HG03135 (cell line): ENCODE measurements around the gene MAP2K2.

ENCODE experiments used
- ATAC-seq: cut with Tn5 transposase; IDR thresholded peaks from one replicate; pipeline ENCODE4 v1.9.1; 2021; ENCODE audit warnings: mild to moderate bottlenecking, moderate library complexity; ENCODE audit not compliant: unreplicated experiment

Gene MAP2K2

GRCh38 chr19:4062419-4063368, 61.2 kb downstream of the MAP2K2 start:
- ATAC-seq, result no peak

DNA sequence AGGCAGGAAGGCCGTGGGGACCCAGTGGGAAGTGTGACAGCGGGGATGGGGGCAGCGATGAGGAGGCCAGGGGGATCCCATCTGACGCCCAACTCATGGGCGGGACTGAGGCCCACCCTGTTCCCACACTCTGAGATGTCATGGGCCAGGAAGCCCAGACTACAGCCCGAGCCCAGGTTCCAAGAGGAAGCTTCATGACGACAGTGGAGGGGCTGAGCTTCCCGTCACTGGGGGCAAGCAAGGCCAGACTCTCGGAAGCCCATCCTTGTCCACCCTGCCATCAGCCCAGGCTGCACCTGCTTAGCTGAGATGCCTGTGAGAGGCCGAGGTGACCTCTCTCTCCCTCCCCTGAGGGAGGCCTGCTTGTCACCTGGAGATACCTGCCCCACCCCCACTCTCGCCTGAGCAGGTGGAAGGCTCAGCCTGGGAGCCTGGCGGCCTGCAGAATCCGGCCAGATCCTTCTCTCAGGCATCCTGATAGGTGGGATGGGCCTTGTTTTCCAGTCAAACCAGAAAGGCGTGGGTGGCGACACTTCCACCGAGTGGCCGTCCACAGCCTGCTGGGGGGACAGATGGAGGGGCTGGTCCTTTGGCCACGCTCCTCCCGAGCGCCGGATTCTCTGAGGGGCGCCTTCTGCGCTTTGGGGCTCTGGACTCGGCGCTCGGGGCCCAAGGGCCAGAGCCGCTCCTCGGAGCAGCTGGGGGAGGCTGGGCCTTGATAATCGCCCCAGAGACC, 62.1 kb downstream of the MAP2K2 start:
- ATAC-seq, result no peak

DNA sequence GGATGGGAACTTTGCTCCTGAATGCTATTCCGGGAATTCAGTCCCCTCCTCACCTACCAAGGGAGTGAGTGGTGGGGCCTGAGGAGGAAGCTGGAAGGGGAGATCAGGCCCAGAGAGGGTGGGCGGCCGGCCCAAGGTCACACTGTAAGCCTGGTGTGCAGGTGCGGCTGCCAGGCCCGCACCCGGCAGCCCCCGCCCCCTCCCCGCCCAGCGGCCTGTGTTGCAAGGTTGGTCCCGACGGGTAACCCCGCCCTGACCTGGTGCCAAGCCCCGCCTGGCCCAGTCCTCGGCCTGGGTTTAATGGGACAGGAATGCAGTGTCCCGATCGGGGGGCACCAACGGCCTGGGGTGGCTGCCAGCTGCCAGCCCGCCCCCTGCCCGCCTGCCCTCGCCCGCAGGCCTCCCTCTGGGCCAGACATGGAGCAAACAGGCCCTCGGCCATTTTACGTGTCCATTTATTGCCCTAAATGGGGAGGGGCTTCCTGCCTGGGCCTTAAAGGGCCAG, 62.7 kb downstream of the MAP2K2 start:
- no peak for ATAC-seq

GRCh38 chr19:4060621-4061177, 63.2 kb downstream of the MAP2K2 start:
- no peak for ATAC-seq

DNA sequence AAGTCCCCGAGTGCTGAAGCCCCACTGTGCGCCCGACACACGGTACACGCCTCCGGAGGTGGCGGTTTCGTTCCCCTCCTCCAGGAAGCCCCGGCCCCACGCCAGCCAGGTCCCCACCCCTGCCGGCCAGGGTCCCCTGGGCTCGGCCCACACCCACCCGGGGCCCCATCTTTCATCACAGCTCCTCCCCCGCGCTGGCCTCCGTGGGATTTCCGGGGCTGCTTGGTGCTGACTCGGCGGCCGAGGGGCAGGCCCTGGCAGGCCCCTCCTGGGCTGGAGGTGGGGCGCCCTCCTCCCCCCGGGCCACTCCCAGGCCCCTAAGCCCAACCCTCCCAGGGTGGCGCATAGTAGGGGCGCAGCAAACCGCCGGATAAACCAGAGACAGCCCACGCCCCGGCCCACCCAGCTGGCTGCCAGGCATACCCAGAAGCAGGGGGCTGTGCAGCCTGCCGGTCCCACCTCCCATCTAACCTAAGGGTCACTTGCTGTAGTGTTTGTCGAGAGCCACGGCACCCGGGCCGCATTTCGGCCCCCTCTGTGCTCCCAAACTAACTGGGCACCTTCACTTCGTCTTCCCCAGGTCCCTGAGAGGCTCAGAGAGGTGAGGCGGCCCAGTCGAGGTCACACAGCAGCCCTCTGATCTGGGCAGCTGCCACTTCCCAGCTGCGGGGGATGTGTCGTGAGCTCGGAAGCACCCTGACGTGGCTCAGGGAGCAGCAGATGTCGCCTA, 63.9 kb downstream of the MAP2K2 start:
- no peak for ATAC-seq

- no peak for ATAC-seq
Observed at GRCh38 chr19:4059453-4059871, 64.5 kb downstream of the MAP2K2 start.

DNA sequence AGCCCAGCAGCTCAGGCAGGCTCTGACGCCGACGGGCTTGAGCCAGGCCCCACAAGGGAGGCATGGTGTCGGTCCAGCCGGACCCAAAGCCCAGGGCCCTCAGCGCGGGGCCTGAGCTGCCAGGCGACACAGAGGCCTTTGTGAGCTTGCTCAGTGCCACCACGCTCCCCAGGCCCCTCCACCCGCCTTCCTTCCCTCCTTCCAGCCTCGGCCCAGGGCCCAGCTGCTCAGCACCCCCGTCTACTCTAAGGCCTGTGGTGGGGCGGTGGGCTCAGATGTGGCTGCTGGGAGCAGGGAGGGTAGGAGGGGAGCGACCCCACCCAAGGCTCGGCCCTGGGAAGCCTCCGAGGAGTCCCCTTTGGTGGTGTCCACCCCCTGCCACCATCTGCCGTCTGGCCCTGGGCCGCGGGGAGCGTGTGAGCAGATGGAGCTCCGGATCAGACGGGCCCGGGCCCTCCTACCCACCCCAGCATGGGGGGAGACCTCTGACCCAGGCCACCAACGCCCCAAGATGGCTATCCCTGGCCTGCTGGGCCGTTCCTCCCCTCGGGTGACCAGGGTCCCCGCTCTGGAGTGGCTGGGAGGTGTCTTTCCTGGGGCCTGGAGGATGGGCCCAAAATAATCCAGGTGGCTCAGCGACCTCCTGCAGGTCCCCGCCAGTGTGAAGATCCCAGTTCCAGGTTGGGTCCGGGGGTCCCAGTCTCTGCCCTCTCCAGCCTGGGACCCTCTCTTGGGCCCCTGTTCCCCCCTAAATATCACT, 65.0 kb downstream of the MAP2K2 start:
- no peak for ATAC-seq

DNA sequence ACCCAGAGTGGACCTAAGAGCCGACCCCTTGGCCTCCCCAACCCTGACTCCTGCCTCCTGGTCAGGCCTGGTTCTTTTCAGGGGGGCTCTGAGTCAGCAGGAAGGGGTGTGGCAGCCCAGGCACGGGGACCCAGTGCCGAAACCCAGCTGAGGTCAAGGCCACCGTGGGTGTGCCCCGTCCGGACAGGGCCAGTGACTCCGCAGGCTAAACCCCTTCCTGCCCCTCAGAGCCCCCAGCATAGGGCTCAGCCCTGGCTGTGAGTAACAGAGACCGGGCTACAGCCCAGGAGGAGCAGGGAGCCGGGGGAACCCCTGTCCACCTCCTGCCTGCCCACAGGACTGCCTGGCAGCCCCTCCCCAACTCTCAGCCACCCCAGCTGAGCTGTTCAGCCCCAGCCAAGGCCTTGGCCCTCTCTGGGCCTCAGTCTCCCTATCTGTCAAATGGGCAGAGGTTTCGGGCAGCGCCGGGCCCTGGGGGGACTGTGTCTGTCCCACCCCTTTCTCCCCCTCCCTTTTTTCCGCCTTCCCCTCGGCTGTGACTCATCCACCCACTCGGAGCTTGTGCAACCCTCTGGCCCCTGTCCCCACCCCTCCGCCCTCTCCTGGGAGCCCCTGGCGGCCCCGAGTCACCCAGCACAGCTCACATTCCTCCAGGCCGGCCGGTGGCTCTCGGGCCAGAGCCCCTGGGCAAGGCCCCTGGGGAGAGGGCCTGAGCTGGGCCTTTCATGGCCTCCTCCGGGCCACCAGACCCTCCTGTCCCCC, 65.8 kb downstream of the MAP2K2 start:
- ATAC-seq, result no peak

GRCh38 chr19:4055209-4055552, 68.7 kb downstream of the MAP2K2 start:
- ATAC-seq, result no peak

DNA sequence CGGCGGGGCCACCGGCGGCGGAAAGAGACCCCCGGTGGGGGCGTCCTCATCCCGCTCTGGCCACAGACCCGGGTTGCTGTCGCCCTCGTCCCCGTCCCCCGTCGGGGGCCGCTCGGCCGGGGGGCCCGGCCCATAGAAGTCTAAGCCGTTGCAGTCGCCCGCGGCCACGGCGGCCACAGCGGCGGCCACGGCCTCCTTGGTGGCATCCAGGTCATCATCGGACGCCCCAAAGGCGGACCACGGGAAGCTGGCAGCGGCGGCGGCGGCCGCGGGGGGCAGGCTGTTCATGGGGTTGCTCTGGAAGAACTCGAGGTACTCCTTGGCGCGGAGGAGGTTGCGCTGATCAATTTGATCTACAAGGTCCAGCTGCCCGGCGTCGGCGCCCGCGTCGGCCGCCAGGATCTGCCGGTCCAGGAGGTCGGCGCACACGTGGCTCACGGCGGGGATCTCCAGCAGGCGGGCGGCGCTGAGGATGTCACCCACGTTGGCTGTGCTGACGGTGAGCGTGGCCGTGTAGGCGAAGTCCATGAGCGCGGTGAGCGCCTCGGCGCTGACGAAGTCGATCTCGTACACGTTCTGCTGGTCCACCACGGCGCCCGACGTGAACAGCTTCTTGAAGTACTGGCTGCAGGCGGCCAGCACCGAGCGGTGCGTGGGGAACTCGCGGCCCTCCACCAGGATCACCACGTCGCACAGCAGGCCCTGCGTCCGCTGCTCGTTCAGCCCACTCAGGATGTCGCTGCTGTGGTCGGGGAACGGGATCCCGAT, 69.3 kb downstream of the MAP2K2 start:
- ATAC-seq, result no peak

DNA sequence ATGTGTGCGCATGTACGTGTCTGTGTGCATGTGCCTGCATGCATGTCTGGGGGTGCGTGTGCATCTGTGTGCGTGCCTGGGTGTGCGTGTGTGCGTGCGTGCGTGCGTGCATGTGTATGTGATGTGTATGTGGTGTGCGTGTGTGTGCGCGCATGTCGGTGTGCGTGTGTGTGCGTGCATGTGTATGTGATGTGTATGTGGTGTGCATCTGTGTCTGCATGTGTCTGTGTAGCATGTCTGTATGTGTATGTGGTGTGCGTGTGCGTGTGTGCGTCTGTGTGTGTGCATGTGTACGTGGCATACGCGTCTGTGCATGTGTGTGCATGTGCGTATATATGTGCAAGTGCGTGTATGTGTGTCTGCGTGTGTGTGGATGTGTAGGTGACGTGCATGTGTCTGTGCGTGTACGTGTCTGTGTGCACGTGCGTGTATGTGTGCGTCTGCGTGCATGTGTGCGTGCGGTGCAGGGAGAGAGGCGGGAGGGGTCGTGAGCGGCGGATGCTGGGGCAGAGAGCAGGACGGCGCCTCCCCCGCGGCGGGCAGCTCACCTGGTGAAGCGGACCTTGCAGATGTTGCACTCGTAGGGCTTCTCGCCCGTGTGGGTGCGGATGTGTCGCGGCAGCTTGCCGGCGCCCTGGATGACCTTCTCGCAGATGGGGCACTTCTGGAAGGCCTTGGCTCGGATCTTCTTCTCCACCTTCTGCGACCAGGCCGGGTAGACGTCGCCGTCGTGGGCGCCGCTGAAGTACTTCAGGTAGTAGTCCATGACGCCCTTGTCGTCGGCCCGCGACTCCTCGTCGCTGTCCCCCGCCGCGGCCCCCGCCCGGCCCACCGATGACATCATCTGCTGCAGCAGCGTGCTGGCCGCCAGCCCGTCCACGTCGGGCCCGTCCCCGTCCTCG, 70.2 kb downstream of the MAP2K2 start:
- ATAC-seq, result no peak

GRCh38 chr19:4052993-4053422, 70.9 kb downstream of the MAP2K2 start:
- no peak for ATAC-seq

DNA sequence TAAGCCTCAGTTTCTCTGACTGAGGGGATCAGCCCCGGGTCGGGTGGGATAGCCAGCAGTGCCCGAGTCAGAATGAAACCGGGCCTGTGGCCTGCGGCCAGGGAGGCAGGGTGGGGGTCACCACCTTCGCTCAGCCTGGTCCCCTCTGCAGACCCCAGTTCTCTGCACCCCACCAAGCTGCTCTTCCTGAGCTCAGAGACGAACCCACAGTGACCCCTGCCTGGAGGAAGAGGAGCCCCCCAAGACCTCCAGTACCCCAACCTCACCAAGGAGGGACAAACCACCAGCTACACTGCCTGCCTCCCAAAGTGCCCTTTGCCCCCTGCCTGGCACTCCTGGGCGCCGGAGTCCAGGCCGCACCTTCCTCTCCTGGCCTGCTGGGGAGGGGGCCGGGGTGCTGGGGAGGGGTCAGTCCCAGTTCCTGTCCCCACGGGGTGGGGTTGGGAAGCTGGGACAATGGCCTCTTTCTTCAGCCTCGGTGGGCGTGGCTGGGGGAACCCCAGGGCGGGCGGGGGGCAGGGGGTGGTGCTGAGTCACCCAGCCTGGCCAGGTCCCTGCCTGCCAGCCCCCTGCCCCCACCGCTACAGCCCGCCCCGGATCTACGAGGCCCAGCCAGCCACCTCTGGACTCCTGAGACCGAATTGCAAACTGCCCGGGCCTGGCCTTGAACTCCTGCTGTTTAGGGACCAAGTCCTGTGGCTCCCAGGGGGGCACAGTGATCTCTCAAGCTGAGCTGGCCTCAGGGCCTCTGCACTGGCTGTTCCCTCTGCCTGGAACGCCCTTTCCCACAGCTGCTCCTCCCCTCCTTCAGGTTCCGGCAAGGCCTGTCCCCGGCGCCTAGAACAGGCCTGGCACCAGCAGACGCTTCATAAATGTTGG, 71.6 kb downstream of the MAP2K2 start:
- ATAC-seq, result no peak

- ATAC-seq, result no peak
Observed at GRCh38 chr19:4051175-4052101, 72.5 kb downstream of the MAP2K2 start.

DNA sequence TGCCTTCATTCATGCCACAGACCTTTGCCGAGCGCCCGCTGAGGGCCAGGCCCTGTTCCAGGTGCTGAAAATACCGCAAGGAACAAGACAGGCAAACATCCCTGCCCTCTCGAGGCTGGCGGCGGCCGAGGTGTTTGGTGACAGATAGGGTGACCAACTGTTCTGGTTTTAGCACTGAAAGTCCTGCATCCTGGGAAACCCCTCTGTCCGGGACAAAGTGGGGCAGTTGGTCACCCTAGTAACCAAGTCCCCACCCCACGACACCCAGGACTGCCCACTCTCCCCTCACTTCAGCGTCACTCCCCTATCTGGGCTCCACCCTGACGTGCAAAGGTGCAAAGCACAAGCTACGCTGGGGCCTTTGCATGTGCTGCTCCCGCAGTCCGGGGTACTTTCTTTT, 74.5 kb downstream of the MAP2K2 start:
- ATAC-seq, result no peak
